Muscle of arm (tissue), 12 donors: ENCODE data around the gene MAP3K10. TPM values are rescaled to one million over a fixed set of nuclear protein-coding genes. Genes with fewer than 3 reads are reported as not detected.

ENCODE experiments used
- DNase-seq: peaks from one replicate; pipeline ENCODE4 v3.0.0-alpha.2; 2013
- polyA plus RNA-seq, 12 donors: library from polyadenylated mRNA; unstranded; fragments of 120-200 nt; gene quantifications; one replicate each; pipeline ENCODE4 v1.2.1, GENCODE V29; 2013; ENCODE audit not compliant: insufficient read length in 12 of 12

The MAP3K10 gene
- polyA plus RNA-seq, 12 donors: 6.0 to 15.5 (median 7.9) TPM; not detected in 1

- no peak for DNase-seq
Observed at GRCh38 chr19:40232479-40232878, 41.3 kb downstream of the MAP3K10 start.

- no peak for DNase-seq
Observed at GRCh38 chr19:40232949-40233810, 42.0 kb downstream of the MAP3K10 start.

- no peak for DNase-seq
Observed at GRCh38 chr19:40233811-40234389, 42.7 kb downstream of the MAP3K10 start.

- no peak for DNase-seq
Observed at GRCh38 chr19:40234429-40235237, 43.4 kb downstream of the MAP3K10 start.

GRCh38 chr19:40235238-40236025, 44.2 kb downstream of the MAP3K10 start:
- no peak for DNase-seq

- no peak for DNase-seq
Observed at GRCh38 chr19:40236026-40236355, 44.8 kb downstream of the MAP3K10 start.

- DNase-seq: no peak
Observed at GRCh38 chr19:40236366-40236765, 45.1 kb downstream of the MAP3K10 start.

GRCh38 chr19:40237791-40238190, 46.6 kb downstream of the MAP3K10 start:
- DNase-seq: no peak

- DNase-seq: no peak
Observed at GRCh38 chr19:40238775-40239174, 47.5 kb downstream of the MAP3K10 start.

GRCh38 chr19:40239415-40240226, 48.4 kb downstream of the MAP3K10 start:
- DNase-seq: no peak

- DNase-seq: no peak
Observed at GRCh38 chr19:40240332-40240731, 49.1 kb downstream of the MAP3K10 start.

GRCh38 chr19:40241125-40241808, 50.0 kb downstream of the MAP3K10 start:
- DNase-seq: no peak

GRCh38 chr19:40241809-40242384, 50.7 kb downstream of the MAP3K10 start:
- DNase-seq: peak; percentile 41

- no peak for DNase-seq
Observed at GRCh38 chr19:40242480-40242879, 51.3 kb downstream of the MAP3K10 start.

- no peak for DNase-seq
Observed at GRCh38 chr19:40243181-40243580, 52.0 kb downstream of the MAP3K10 start.

GRCh38 chr19:40244579-40245317, 53.5 kb downstream of the MAP3K10 start:
- no peak for DNase-seq

GRCh38 chr19:40245506-40246128, 54.4 kb downstream of the MAP3K10 start:
- DNase-seq: no peak

GRCh38 chr19:40246292-40247073, 55.3 kb downstream of the MAP3K10 start:
- no peak for DNase-seq
